Measurements from ENCODE around the gene USP54. TPM values are rescaled to one million over a fixed set of nuclear protein-coding genes. Genes with fewer than 3 reads are reported as not detected.

USP54 gene
- total and polyA plus RNA-seq, 2 donors (not counting 1 experiment from before 2014, with no cell fraction given), result 7.8 to 9.9 TPM

DNA sequence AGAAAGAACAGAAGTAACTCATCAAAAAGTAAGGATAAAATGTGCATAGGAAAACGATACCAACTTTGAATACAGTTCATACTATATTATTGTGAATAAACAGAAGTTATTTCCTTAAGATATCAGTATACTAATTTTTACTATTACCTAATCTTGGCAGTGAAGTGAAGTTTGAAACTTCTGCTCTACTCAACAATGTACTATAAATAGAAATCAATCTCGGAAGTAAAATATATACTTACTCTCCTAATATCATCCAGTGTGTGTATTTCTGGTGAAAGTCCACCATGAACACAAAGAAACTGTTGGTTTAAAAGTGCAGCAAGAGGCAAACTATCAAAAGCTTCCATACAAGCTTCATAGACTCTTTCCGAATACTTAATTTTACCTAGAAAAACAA lies 119.9 kb downstream of the USP54 start:
- TF ChIP-seq EZH2 (IDR thresholded peaks at IDR 0.05; ENCODE audit: low read length, missing control alignments), result no peak
- TF ChIP-seq, protein P1, sequence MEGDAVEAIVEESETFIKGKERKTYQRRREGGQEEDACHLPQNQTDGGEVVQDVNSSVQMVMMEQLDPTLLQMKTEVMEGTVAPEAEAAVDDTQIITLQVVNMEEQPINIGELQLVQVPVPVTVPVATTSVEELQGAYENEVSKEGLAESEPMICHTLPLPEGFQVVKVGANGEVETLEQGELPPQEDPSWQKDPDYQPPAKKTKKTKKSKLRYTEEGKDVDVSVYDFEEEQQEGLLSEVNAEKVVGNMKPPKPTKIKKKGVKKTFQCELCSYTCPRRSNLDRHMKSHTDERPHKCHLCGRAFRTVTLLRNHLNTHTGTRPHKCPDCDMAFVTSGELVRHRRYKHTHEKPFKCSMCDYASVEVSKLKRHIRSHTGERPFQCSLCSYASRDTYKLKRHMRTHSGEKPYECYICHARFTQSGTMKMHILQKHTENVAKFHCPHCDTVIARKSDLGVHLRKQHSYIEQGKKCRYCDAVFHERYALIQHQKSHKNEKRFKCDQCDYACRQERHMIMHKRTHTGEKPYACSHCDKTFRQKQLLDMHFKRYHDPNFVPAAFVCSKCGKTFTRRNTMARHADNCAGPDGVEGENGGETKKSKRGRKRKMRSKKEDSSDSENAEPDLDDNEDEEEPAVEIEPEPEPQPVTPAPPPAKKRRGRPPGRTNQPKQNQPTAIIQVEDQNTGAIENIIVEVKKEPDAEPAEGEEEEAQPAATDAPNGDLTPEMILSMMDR (conservative IDR thresholded peaks at IDR 0.05 in 1 of 2, IDR thresholded peaks at IDR 0.05 in 1 of 2; ENCODE audit: low read depth in 1 of 2, low read length in 2 of 2), result no peak
- Histone ChIP-seq H3K27ac (ENCODE audit: insufficient read depth, low read length) (no peak overlapping the region), H3K9ac (ENCODE audit: insufficient read depth, low read length) (no peak overlapping the region), H4K20me1 (ENCODE audit: control insufficient read depth, extremely low read depth, insufficient read depth, low read length) (no peaks in the 10 kb centered on the region), H3K27me3 (ENCODE audit: control insufficient read depth, insufficient read depth, low read length) (no peaks in the 10 kb centered on the region), H3K79me2 (ENCODE audit: control insufficient read depth, insufficient read depth, low read length) (no peaks in the 10 kb centered on the region), H3K4me3 (replicated peaks in 1 of 4; ENCODE audit: control extremely low read depth in 1 of 4, insufficient read depth in 1 of 4, low read depth in 3 of 4, low read length in 4 of 4) (no peak overlapping the region), H3K9me3 (ENCODE audit: control insufficient read depth, insufficient read depth, low read depth, low read length) (no peaks in the 10 kb centered on the region), H2AFZ (ENCODE audit: low read length) (no peak overlapping the region), H3K4me2 (ENCODE audit: extremely low read depth, insufficient read depth, low read length) (no peak overlapping the region), H3K4me1 (ENCODE audit: control insufficient read depth, extremely low read depth, insufficient read depth, low read length) (no peaks in the 10 kb centered on the region), H3K36me3 (ENCODE audit: control insufficient read depth, insufficient read depth, low read length) (peaks cover 6% of the 10 kb centered on the region)
- no peak for DNase-seq (ENCODE audit: low read depth in 2 of 2)

DNA sequence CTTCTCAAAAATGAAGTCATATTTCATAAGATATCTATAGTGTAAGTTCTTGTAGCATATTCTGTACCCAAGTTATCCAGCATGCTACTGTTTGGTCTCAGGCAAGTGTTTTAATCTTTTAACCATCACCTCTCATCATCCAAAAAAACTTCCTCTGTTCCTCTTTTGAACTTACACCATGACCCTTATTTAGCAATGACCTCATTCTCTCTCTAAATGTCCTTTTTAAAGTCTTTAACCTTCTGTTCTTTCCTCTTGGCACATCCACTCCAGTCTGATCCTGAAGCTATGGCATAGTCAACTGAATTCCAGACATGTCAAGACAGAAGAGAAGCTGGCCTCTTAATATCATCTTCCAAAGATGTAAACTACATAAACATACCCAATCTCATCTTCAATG lies 121.6 kb downstream of the USP54 start:
- no peak overlapping the region for H2AFZ ChIP-seq (ENCODE audit: low read length)
- no peak for TF ChIP-seq EZH2 (IDR thresholded peaks at IDR 0.05; ENCODE audit: low read length, missing control alignments)
- TF ChIP-seq, protein P1 (conservative IDR thresholded peaks at IDR 0.05 in 1 of 2, IDR thresholded peaks at IDR 0.05 in 1 of 2; ENCODE audit: low read depth in 1 of 2, low read length in 2 of 2), result no peak
- no peaks in the 10 kb centered on the region for H3K79me2 ChIP-seq (ENCODE audit: control insufficient read depth, insufficient read depth, low read length)
- H3K9me3 ChIP-seq (ENCODE audit: control insufficient read depth, insufficient read depth, low read depth, low read length), result no peaks in the 10 kb centered on the region
- no peak overlapping the region for H3K27ac ChIP-seq (ENCODE audit: insufficient read depth, low read length)
- no peaks in the 10 kb centered on the region for H4K20me1 ChIP-seq (ENCODE audit: control insufficient read depth, extremely low read depth, insufficient read depth, low read length)
- H3K4me2 ChIP-seq (ENCODE audit: extremely low read depth, insufficient read depth, low read length), result no peak overlapping the region
- H3K27me3 ChIP-seq (ENCODE audit: control insufficient read depth, insufficient read depth, low read length), result no peaks in the 10 kb centered on the region
- peaks cover 8% of the 10 kb centered on the region for H3K36me3 ChIP-seq (ENCODE audit: control insufficient read depth, insufficient read depth, low read length)
- no peak overlapping the region for H3K4me3 ChIP-seq (replicated peaks in 1 of 4; ENCODE audit: control extremely low read depth in 1 of 4, insufficient read depth in 1 of 4, low read depth in 3 of 4, low read length in 4 of 4)
- H3K9ac ChIP-seq (ENCODE audit: insufficient read depth, low read length), result no peak overlapping the region
- H3K4me1 ChIP-seq (ENCODE audit: control insufficient read depth, extremely low read depth, insufficient read depth, low read length), result no peaks in the 10 kb centered on the region
- no peak for DNase-seq (ENCODE audit: low read depth in 2 of 2)

DNA sequence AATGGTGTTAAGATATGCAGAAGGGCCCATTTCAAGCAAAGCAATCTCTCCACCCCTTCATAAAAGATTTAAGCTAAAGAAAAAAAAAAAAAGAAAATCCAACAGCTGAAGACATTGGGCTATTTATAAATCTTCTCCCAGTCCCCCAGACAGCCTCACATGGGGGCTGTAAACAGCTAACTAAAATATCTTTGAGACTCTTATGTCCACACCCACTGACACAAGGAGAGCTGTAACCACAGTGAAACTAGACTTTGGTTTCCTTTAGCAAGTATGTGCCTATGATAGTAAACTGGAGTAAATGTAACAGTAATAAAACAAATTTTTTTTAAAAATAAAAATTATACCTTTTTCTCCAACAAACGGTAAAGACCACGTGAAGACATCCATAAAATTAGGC lies 123.9 kb downstream of the USP54 start:
- Histone ChIP-seq H4K20me1 (ENCODE audit: control insufficient read depth, extremely low read depth, insufficient read depth, low read length) (no peaks in the 10 kb centered on the region), H3K27ac (ENCODE audit: insufficient read depth, low read length) (no peak overlapping the region), H3K27me3 (ENCODE audit: control insufficient read depth, insufficient read depth, low read length) (no peaks in the 10 kb centered on the region), H3K4me2 (ENCODE audit: extremely low read depth, insufficient read depth, low read length) (no peak overlapping the region), H3K4me1 (ENCODE audit: control insufficient read depth, extremely low read depth, insufficient read depth, low read length) (no peaks in the 10 kb centered on the region), H2AFZ (ENCODE audit: low read length) (no peak overlapping the region), H3K9ac (ENCODE audit: insufficient read depth, low read length) (no peak overlapping the region), H3K79me2 (ENCODE audit: control insufficient read depth, insufficient read depth, low read length) (no peaks in the 10 kb centered on the region), H3K36me3 (ENCODE audit: control insufficient read depth, insufficient read depth, low read length) (peaks cover 6% of the 10 kb centered on the region), H3K9me3 (ENCODE audit: control insufficient read depth, insufficient read depth, low read depth, low read length) (no peaks in the 10 kb centered on the region), H3K4me3 (replicated peaks in 1 of 4; ENCODE audit: control extremely low read depth in 1 of 4, insufficient read depth in 1 of 4, low read depth in 3 of 4, low read length in 4 of 4) (no peak overlapping the region)
- TF ChIP-seq EZH2 (IDR thresholded peaks at IDR 0.05; ENCODE audit: low read length, missing control alignments), result no peak
- TF ChIP-seq, protein P1 (conservative IDR thresholded peaks at IDR 0.05 in 1 of 2, IDR thresholded peaks at IDR 0.05 in 1 of 2; ENCODE audit: low read depth in 1 of 2, low read length in 2 of 2), result no peak
- no peak for DNase-seq (ENCODE audit: low read depth in 2 of 2)
